Fibroblast of skin of right quadriceps (primary cell): Measurements from ENCODE around the gene PCDHB3.
"Not testable (repeated sequence)": the region's sequence is repeated elsewhere in the genome, so short reads cannot be mapped to it uniquely, and the experiment has no call there.

Source experiments
- DNase-seq: peaks from one replicate; pipeline ENCODE4 v3.0.0-alpha.2; 2013

The PCDHB3 gene

GRCh38 chr5:141137346-141137745 lies 37.1 kb downstream of the PCDHB3 start:
- DNase-seq: not testable (repeated sequence)

GRCh38 chr5:141149812-141150211 lies 49.5 kb downstream of the PCDHB3 start, which contains the start of gene PCDHB6:
PCDHB6 (plus strand) TSS chr5:141150057; CDS start chr5:141150258, 201 bp downstream.
- no peak for DNase-seq

GRCh38 chr5:141150224-141150992 lies 50.1 kb downstream of the PCDHB3 start:
- no peak for DNase-seq

GRCh38 chr5:141150993-141151325 lies 50.7 kb downstream of the PCDHB3 start:
- no peak for DNase-seq

- not testable (repeated sequence) for DNase-seq
Measured at GRCh38 chr5:141151632-141152031, 51.4 kb downstream of the PCDHB3 start.

GRCh38 chr5:141152096-141152495 lies 51.8 kb downstream of the PCDHB3 start:
- DNase-seq: not testable (repeated sequence)
